ENCODE data around the gene ZNF90. TPM values are rescaled to one million over a fixed set of nuclear protein-coding genes. Genes with fewer than 3 reads are reported as not detected.

ZNF90 gene
- total and polyA plus RNA-seq, 2 experiments from 2014 or later, result 102 to 122 TPM

DNA sequence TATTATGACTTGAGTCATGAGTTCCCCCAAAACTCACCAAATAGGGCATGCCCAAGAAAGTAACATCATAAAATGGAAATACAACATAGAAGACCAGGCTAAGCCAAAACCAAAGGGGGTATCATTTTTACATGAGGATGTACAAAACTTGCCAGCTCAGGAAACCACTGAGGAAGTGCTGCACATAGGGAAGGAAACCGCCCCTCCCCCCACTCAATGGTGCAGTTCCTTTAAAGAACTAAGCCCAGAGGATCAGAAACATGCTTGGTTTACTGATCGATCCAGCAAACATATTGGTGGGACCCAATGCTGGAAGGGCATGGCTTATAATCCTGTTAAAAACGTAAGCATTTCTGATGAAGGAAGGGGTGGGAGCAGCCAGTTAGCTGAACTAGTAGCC is 85.0 kb downstream of the ZNF90 start (continued):
- no peak for TF ChIP-seq ZNF462 (CRISPR knock-in tag; IDR thresholded peaks at IDR 0.05)

GRCh38 chr19:20164456-20164855 is 86.7 kb downstream of the ZNF90 start:
- H3K4me1 ChIP-seq (ENCODE audit: insufficient read depth), result peaks cover 43% of the 10 kb centered on the region
- TF ChIP-seq CREB1 (CRISPR knock-in tag; IDR thresholded peaks at IDR 0.05; ENCODE audit: low read depth) (no peak), ZNF114 (CRISPR knock-in tag; IDR thresholded peaks at IDR 0.05) (no peak), EZH2phosphoT487 (IDR thresholded peaks at IDR 0.05; ENCODE audit: unreplicated experiment) (no peak), NANOG (IDR thresholded peaks at IDR 0.05; ENCODE audit: borderline replicate concordance) (no peak), POLR2AphosphoS5 (IDR thresholded peaks at IDR 0.05; ENCODE audit: low read depth) (no peak), JUNB (IDR thresholded peaks at IDR 0.05; ENCODE audit: unreplicated experiment) (no peak), EZH2 (IDR thresholded peaks at IDR 0.05; ENCODE audit: low read depth, unreplicated experiment) (no peak), ZNF331 (CRISPR knock-in tag; IDR thresholded peaks at IDR 0.05; ENCODE audit: low read depth) (no peak), STAT1 (IDR thresholded peaks at IDR 0.05; ENCODE audit: unreplicated experiment) (no peak)
- TF ChIP-seq, protein P1, sequence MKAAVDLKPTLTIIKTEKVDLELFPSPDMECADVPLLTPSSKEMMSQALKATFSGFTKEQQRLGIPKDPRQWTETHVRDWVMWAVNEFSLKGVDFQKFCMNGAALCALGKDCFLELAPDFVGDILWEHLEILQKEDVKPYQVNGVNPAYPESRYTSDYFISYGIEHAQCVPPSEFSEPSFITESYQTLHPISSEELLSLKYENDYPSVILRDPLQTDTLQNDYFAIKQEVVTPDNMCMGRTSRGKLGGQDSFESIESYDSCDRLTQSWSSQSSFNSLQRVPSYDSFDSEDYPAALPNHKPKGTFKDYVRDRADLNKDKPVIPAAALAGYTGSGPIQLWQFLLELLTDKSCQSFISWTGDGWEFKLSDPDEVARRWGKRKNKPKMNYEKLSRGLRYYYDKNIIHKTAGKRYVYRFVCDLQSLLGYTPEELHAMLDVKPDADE (IDR thresholded peaks at IDR 0.05), result no peak
- TF ChIP-seq, protein P2, sequence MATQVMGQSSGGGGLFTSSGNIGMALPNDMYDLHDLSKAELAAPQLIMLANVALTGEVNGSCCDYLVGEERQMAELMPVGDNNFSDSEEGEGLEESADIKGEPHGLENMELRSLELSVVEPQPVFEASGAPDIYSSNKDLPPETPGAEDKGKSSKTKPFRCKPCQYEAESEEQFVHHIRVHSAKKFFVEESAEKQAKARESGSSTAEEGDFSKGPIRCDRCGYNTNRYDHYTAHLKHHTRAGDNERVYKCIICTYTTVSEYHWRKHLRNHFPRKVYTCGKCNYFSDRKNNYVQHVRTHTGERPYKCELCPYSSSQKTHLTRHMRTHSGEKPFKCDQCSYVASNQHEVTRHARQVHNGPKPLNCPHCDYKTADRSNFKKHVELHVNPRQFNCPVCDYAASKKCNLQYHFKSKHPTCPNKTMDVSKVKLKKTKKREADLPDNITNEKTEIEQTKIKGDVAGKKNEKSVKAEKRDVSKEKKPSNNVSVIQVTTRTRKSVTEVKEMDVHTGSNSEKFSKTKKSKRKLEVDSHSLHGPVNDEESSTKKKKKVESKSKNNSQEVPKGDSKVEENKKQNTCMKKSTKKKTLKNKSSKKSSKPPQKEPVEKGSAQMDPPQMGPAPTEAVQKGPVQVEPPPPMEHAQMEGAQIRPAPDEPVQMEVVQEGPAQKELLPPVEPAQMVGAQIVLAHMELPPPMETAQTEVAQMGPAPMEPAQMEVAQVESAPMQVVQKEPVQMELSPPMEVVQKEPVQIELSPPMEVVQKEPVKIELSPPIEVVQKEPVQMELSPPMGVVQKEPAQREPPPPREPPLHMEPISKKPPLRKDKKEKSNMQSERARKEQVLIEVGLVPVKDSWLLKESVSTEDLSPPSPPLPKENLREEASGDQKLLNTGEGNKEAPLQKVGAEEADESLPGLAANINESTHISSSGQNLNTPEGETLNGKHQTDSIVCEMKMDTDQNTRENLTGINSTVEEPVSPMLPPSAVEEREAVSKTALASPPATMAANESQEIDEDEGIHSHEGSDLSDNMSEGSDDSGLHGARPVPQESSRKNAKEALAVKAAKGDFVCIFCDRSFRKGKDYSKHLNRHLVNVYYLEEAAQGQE (IDR thresholded peaks at IDR 0.05; ENCODE audit: unreplicated experiment), result no peak
- TF ChIP-seq, protein P3, sequence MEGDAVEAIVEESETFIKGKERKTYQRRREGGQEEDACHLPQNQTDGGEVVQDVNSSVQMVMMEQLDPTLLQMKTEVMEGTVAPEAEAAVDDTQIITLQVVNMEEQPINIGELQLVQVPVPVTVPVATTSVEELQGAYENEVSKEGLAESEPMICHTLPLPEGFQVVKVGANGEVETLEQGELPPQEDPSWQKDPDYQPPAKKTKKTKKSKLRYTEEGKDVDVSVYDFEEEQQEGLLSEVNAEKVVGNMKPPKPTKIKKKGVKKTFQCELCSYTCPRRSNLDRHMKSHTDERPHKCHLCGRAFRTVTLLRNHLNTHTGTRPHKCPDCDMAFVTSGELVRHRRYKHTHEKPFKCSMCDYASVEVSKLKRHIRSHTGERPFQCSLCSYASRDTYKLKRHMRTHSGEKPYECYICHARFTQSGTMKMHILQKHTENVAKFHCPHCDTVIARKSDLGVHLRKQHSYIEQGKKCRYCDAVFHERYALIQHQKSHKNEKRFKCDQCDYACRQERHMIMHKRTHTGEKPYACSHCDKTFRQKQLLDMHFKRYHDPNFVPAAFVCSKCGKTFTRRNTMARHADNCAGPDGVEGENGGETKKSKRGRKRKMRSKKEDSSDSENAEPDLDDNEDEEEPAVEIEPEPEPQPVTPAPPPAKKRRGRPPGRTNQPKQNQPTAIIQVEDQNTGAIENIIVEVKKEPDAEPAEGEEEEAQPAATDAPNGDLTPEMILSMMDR (conservative IDR thresholded peaks at IDR 0.05; ENCODE audit: low read depth in 2 of 2), result no peak

More at GRCh38 chr19:20164456-20164855, 86.7 kb downstream of the ZNF90 start:
- Mint-ChIP-seq H3K36me3 (ENCODE audit: low read depth) (peaks cover 16% of the 10 kb centered on the region), H3K27me3 (ENCODE audit: insufficient read depth, low read depth, poor library complexity) (peaks cover 18% of the 10 kb centered on the region), H3K27ac (no peak overlapping the region), H3K4me3 (no peak overlapping the region), H3K9me3 (peaks cover 10% of the 10 kb centered on the region), H3K4me1 (peaks cover 21% of the 10 kb centered on the region)
- no peak overlapping the region for H3K4me2 ChIP-seq
- no peak overlapping the region for H3K4me3 ChIP-seq
- no peaks in the 10 kb centered on the region for H3K27me3 ChIP-seq (ENCODE audit: insufficient read depth)
- no peaks in the 10 kb centered on the region for H3K9me2 ChIP-seq (ENCODE audit: insufficient read depth)
- peaks cover 22% of the 10 kb centered on the region for H3K79me2 ChIP-seq (replicated peaks; ENCODE audit: insufficient read depth)
- H2AFZ ChIP-seq, result 0 out of 2 replicates have a peak overlapping the region, but pooled peaks have one; percentile 53
- 0 out of 2 replicates have a peak, but pooled peaks cover 4% of the 10 kb centered on the region for H3F3A ChIP-seq (replicated peaks; ENCODE audit: low read depth)
- peaks cover 13% of the 10 kb centered on the region for H4K20me1 ChIP-seq (replicated peaks; ENCODE audit: insufficient read depth)
- H3K36me3 ChIP-seq (ENCODE audit: insufficient read depth), result peaks cover 5% of the 10 kb centered on the region; the same call in 1 of the 2 replicates
- DNase-seq (ENCODE audit: low spot score) (no peak), ATAC-seq (no peak)
- H3K27ac ChIP-seq (ENCODE audit: low read depth), result no peak overlapping the region

All from GM23338 (cell line).